DND-41 (cell line): ENCODE results near the gene RNPEPL1.

Experiments used
- ATAC-seq: fragments of 200-7000 bp; cut with Tn5 transposase; 3 replicates; pipeline ENCODE4 v1.9.1; 2021; ENCODE audit warnings: low read depth; ENCODE audit not compliant: insufficient read depth
- DNase-seq: peaks from one replicate; pipeline ENCODE4 v3.0.0-alpha.2; 2020
- H2AFZ ChIP-seq: 2 replicates; pipeline ENCODE4 v1.6.0; 2012; ENCODE audit warnings: low read depth, low read length
- H3K27ac ChIP-seq: 2 replicates; pipeline ENCODE4 v1.5.1; 2012; ENCODE audit warnings: low read length, inconsistent platforms
- H3K27me3 ChIP-seq: fragments of 200-600 bp; sonication (generic); 2 replicates; pipeline ENCODE4 v1.6.0; 2012; ENCODE audit warnings: low read length, mild to moderate bottlenecking, inconsistent platforms; ENCODE audit not compliant: insufficient read depth, poor library complexity
- H3K36me3 ChIP-seq: 2 replicates; pipeline ENCODE4 v1.5.1; 2012; ENCODE audit warnings: low read length, inconsistent platforms; ENCODE audit not compliant: insufficient read depth
- H3K4me1 ChIP-seq: 2 replicates; pipeline ENCODE4 v1.5.1; 2012; ENCODE audit warnings: mild to moderate bottlenecking, low read length; ENCODE audit not compliant: insufficient read depth
- H3K4me2 ChIP-seq: 2 replicates; pipeline ENCODE4 v1.6.0; 2012; ENCODE audit warnings: mild to moderate bottlenecking, moderate library complexity, low read length, inconsistent platforms; ENCODE audit not compliant: insufficient read depth
- H3K4me3 ChIP-seq, 2 experiments: fragments of 200-600 bp in 1 of 2; shearing (Covaris generic) in 1 of 2; 2 replicates each; pipeline ENCODE4 v1.5.1; 2012 to 2016; ENCODE audit warnings: inconsistent platforms in 2 of 2, low read length in 2 of 2, mild to moderate bottlenecking in 2 of 2, low read depth in 1 of 2, moderate library complexity in 1 of 2
- H3K79me2 ChIP-seq: 2 replicates; pipeline ENCODE4 v1.6.0; 2012; ENCODE audit warnings: low read length, inconsistent platforms; ENCODE audit not compliant: insufficient read depth
- H3K9ac ChIP-seq: 2 replicates; pipeline ENCODE4 v1.6.0; 2012; ENCODE audit warnings: low read depth, mild to moderate bottlenecking, inconsistent platforms, low read length, moderate library complexity
- H3K9me3 ChIP-seq: 2 replicates; pipeline ENCODE4 v1.5.1; 2012; ENCODE audit warnings: low read length, moderate library complexity, mild to moderate bottlenecking, inconsistent platforms; ENCODE audit not compliant: insufficient read depth, severe bottlenecking
- H4K20me1 ChIP-seq: 2 replicates; pipeline ENCODE4 v1.6.0; 2012; ENCODE audit warnings: low read length; ENCODE audit not compliant: insufficient read depth
- CTCF ChIP-seq: IDR thresholded peaks from 2 replicates; pipeline ENCODE4 v1.5.1; 2012; ENCODE audit warnings: borderline replicate concordance, low read length, moderate library complexity, mild to moderate bottlenecking; ENCODE audit not compliant: poor library complexity, severe bottlenecking; ENCODE audit errors: extremely low read depth
- EZH2 ChIP-seq: IDR thresholded peaks from 3 replicates; pipeline ENCODE4 v1.6.1; 2012; ENCODE audit warnings: borderline replicate concordance, low read depth, mild to moderate bottlenecking, moderate library complexity, low read length, inconsistent platforms; ENCODE audit not compliant: severe bottlenecking

Gene RNPEPL1

GRCh38 chr2:240569523-240569997, 1.3 kb downstream of the RNPEPL1 start:
- Histone ChIP-seq H3K4me1 (peaks cover 55% of the 10 kb centered on the region), H3K9me3 (no peaks in the 10 kb centered on the region), H3K4me3 (peak overlapping the region; percentile 64 to 71; a peak in 3 of 4 replicates), H3K27ac (peak overlapping the region; percentile 62), H2AFZ (no peak overlapping the region), H3K27me3 (no peaks in the 10 kb centered on the region), H3K4me2 (peak overlapping the region; percentile 81), H3K36me3 (peaks cover 40% of the 10 kb centered on the region), H4K20me1 (peaks cover 43% of the 10 kb centered on the region), H3K79me2 (peaks cover 54% of the 10 kb centered on the region), H3K9ac (peak overlapping the region; percentile 88)
- ATAC-seq (no peak), DNase-seq (peak; percentile 44)
- TF ChIP-seq EZH2 (no peak), CTCF (no peak)

- H3K36me3 ChIP-seq: peaks cover 45% of the 10 kb centered on the region
- H3K27ac ChIP-seq: no peak overlapping the region; the same call in 1 of the 2 replicates
- peak overlapping the region in 1 of 2 experiments; percentile 71; a peak in 2 of 4 replicates for H3K4me3 ChIP-seq
- no peak for TF ChIP-seq CTCF
- TF ChIP-seq EZH2: no peak
- H3K9ac ChIP-seq: peak overlapping the region; percentile 88
- H3K4me1 ChIP-seq: peaks cover 50% of the 10 kb centered on the region
- no peak for DNase-seq
- peak overlapping the region; percentile 81 for H3K4me2 ChIP-seq
- H3K9me3 ChIP-seq: no peaks in the 10 kb centered on the region
- H2AFZ ChIP-seq: no peak overlapping the region
- peaks cover 52% of the 10 kb centered on the region for H3K79me2 ChIP-seq
- no peak for ATAC-seq
- H3K27me3 ChIP-seq: no peaks in the 10 kb centered on the region
- H4K20me1 ChIP-seq: peaks cover 47% of the 10 kb centered on the region
These were observed 1.8 kb downstream of the RNPEPL1 start for GRCh38 chr2:240569998-240570530.

GRCh38 chr2:240570531-240571313, 2.4 kb downstream of the RNPEPL1 start:
- Histone ChIP-seq H4K20me1 (peaks cover 52% of the 10 kb centered on the region), H3K79me2 (peaks cover 52% of the 10 kb centered on the region), H3K4me2 (peak overlapping the region; percentile 81), H2AFZ (no peak overlapping the region), H3K36me3 (peaks cover 52% of the 10 kb centered on the region), H3K27me3 (no peaks in the 10 kb centered on the region), H3K9ac (peak overlapping the region; percentile 88), H3K27ac (no peak overlapping the region), H3K4me3 (no peak overlapping the region), H3K9me3 (no peaks in the 10 kb centered on the region), H3K4me1 (peaks cover 43% of the 10 kb centered on the region)
- TF ChIP-seq EZH2: no peak
- no peak for TF ChIP-seq CTCF
- ATAC-seq (no peak), DNase-seq (no peak)
